Measurements from ENCODE around the gene NFKBIZ.

NFKBIZ gene

GRCh38 chr3:101825904-101826445 lies 23.3 kb upstream of the NFKBIZ start:
- no peak for DNase-seq

DNA sequence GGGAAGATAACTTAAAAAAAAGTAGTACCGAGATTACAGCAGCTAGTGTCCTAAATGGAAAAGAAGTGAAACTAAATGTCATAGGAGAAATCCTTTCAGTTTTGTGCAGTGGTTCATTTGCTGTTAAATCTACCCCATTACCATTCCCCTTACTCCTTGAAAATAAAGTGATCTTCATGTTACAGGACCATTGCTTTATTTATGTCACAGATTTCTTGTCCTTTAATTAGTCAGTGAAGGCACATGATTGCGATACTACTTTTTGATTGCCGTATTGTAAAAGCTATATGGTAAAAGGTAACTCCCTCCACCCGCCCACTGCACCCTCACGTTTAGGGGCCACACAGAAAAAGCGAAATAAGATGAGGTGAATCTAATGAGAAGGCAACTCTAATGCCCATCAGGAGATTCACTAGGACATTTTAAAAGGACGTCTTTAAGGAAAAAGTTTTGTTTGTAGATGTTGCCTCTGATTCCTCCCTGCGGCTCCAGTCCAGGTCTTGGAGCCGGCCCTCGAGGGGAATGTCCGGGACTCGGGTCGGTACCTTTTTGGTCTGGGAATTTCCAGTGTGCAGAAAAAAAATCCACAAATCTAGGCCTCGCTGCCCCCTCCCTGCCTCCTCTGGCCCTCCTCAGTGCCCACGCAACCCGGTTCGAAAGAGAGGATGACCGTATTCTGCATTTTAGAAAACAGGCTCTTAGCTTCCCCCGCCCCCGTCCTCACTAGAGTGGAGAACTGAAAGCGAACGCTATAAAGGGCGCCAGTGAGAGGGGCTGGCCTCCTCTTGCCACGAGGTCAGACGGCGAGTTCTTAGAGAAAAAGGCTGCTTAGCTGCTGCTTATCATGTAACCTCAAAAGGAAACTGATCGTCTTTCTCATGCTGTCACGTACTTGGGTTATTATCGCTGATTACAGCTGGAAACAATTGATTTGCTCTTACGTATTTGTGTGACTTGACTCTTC lies 21.8 kb upstream of the NFKBIZ start:
- no peak for DNase-seq

DNA sequence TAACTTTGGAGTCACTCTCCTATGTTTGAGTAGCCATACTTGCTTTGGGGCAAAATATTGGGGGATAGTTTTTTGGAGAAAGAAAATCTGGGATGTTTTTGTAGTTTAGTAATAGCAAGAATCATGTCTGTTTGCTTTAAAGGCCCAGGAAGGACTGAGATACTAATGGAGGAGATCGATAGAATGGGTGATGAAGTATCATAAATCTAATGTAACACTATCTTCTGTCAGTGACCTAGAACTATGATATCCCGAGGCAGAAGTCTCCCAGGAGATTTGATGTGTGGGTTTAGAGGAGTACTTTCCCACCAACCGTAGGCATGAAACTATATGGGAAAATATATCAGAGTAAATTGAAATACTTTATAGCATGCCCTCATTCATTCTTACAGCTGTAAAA lies 21.0 kb upstream of the NFKBIZ start:
- DNase-seq: no peak

GRCh38 chr3:101828691-101829436 lies 20.4 kb upstream of the NFKBIZ start:
- DNase-seq: no peak

GRCh38 chr3:101829437-101829830 lies 19.9 kb upstream of the NFKBIZ start:
- no peak for DNase-seq

GRCh38 chr3:101829874-101830273 lies 19.4 kb upstream of the NFKBIZ start:
- no peak for DNase-seq

DNA sequence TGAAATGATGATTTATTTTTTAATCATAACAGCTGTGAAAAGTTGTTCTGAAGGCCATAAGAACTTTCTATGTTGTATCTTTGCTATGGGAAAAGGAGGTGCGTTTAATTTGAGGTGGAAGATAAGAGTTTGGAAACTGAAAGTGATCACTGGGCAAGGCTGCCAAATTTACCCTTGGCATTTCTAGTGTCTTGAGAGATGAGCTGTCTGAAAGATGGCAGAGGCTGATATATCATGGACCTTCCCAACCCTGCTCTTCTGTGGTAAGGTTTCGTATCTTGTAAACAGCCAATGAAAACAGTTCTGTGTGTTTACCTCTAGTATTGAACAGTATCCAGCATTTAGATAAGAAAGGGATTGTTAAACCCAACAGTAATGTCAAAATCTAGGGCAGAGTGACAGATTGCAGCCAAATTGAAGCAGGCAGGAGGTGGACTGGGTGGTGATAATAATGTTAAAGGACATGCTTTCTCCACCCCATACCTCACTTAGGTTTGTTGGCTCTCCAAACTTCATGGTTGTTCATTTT lies 15.8 kb upstream of the NFKBIZ start:
- DNase-seq: no peak

- DNase-seq: no peak
Observed at GRCh38 chr3:101835676-101836075, 13.6 kb upstream of the NFKBIZ start.

- DNase-seq: no peak
Observed at GRCh38 chr3:101836160-101836559, 13.2 kb upstream of the NFKBIZ start.

GRCh38 chr3:101836652-101837598 lies 12.4 kb upstream of the NFKBIZ start:
- peak; percentile 8 for DNase-seq

DNA sequence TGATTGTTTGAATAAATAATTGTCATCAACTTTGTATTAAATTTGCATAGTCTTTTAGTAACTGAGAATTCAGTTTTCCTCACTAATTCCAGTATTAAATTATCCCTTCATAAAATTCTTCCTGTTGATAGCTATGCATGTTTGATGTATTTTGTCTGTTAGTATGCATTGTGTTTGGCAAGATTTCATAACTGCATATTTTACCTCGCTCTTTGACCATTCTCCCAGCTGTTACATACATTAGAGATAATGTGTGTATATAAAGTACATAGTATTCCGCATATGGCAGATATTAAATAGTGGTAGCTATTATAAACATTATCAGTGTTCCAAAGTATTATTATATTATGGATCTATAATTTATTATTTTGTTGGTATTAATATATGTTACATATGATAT lies 10.6 kb upstream of the NFKBIZ start:
- no peak for DNase-seq

GRCh38 chr3:101840066-101840465 lies 9.2 kb upstream of the NFKBIZ start:
- no peak for DNase-seq

DNA sequence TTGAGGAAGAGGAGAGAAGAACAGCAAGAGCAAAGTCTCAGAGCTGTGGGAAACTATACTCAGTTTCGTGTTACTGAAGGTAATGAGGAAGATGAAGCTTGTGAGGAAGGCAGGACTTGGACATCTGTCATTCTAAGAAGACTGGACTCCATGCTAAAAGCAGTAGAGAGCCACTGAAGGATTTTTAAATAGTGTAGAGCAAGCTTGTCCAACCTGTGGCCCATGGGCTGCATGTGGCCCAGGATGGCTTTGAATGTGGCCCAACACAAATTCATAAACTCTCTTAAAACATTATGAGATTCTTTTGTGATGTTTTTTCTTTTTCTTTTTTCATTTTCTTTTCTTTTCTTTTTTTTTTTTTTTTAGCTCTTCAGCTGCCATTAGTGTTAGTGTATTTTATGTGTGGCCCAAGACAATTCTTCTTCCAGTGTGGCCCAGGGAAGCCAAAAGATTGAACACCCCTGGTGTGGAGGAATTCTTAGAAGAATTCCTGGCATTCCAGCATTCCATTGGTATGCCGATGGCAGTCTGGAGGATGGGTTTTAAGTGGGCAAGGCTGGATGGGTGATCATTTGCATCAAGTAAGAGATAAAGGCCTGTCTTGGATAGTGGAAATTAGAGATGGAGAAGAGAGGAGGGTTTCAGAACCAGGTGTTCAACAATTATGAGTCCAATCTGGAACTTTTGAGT lies 6.9 kb upstream of the NFKBIZ start:
- no peak for DNase-seq

GRCh38 chr3:101842935-101843330 lies 6.4 kb upstream of the NFKBIZ start:
- DNase-seq: no peak

- DNase-seq: no peak
Observed at GRCh38 chr3:101845425-101845824, 3.9 kb upstream of the NFKBIZ start.

- DNase-seq: no peak
Observed at GRCh38 chr3:101846709-101847108, 2.6 kb upstream of the NFKBIZ start.

DNA sequence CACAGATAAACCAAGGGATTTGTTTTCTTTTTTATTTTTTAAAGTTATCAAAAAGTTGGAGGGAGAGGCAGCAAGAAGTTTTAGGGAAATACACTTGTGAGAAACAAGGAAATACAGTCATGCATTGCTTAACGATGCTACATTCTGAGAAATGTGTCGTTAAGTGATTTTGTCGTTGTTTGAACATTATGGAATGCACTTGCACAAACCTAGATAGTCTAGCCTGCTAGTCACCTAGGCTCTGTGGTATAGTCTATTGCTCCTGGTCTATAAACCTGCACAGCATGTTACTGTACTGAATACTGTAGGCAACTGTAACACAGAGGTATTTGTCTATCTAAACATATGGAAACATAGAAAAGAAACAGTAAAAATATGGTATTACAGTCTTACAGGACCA lies 2.0 kb upstream of the NFKBIZ start:
- DNase-seq: no peak

GRCh38 chr3:101848326-101848725 lies 988 bp upstream of the NFKBIZ start:
- no peak for DNase-seq

GRCh38 chr3:101849714-101850245 lies 466 bp downstream of the NFKBIZ start:
- peak; percentile 46 for DNase-seq

GRCh38 chr3:101850246-101851051 lies 1.1 kb downstream of the NFKBIZ start:
- peak; percentile 26 for DNase-seq

Measured in NCI-H2171 treated with DMSO at 0.1 percent for 48 hours (cell line).